Naive thymus-derived CD4-positive, alpha-beta T cell (primary cell): Measurements from ENCODE around the gene LARGE1. TPM values are rescaled to one million over a fixed set of nuclear protein-coding genes. Genes with fewer than 3 reads are reported as not detected.

Experiments used
- ATAC-seq: fragments of 150-1000 bp; cut with Tn5 transposase; 2 replicates; pipeline ENCODE4 v1.10.0; 2021; ENCODE audit warnings: mild to moderate bottlenecking, moderate library complexity
- CTCF ChIA-PET: fragments of 350-600 bp; sonication (Branson Sonifier 250); formaldehyde crosslinking; loops from one replicate; lab custom pipeline; 2021; ENCODE audit warnings: antibody characterized with exemption; lab: Charles Lee
- POLR2A ChIA-PET: fragments of 350-600 bp; sonication (Branson Sonifier 250); formaldehyde crosslinking; loops from one replicate; lab custom pipeline; 2021; ENCODE audit warnings: antibody characterized with exemption, inconsistent platforms; lab: Charles Lee
- DNase-seq, 9 donors: peaks; one replicate each; pipeline versions ENCODE4 v3.0.0 to v3.0.0-alpha.2; 2020 to 2022; ENCODE audit warnings: mixed read lengths in 1 of 9
- H3K27ac ChIP-seq: one replicate; pipeline ENCODE4 v1.7.0; 2013; ENCODE audit warnings: mild to moderate bottlenecking, low read depth, low read length, moderate library complexity
- H3K27me3 ChIP-seq, 2 donors: one replicate each; pipeline ENCODE4 v1.7.0; 2013; ENCODE audit warnings: low read length in 2 of 2, mild to moderate bottlenecking in 2 of 2, moderate library complexity in 2 of 2; ENCODE audit not compliant: control insufficient read depth in 2 of 2, insufficient read depth in 2 of 2
- H3K36me3 ChIP-seq, 3 experiments: 1 replicate in 2 of 3; 2 replicates in 1 of 3; pipeline ENCODE4 v1.7.0; 2013; ENCODE audit warnings: low read length in 3 of 3, mild to moderate bottlenecking in 3 of 3, moderate library complexity in 1 of 3; ENCODE audit not compliant: insufficient read depth in 3 of 3, control insufficient read depth in 2 of 3
- H3K4me1 ChIP-seq, 2 donors: one replicate each; pipeline ENCODE4 v1.7.0; 2013; ENCODE audit warnings: low read length in 2 of 2, mild to moderate bottlenecking in 2 of 2, moderate library complexity in 1 of 2; ENCODE audit not compliant: control insufficient read depth in 2 of 2, insufficient read depth in 2 of 2
- H3K4me3 ChIP-seq: 2 replicates; pipeline ENCODE4 v1.7.0; 2013; ENCODE audit warnings: mild to moderate bottlenecking, low read length
- H3K9me3 ChIP-seq, 3 experiments: 1 replicate in 2 of 3; 2 replicates in 1 of 3; pipeline ENCODE4 v1.7.0; 2013; ENCODE audit warnings: low read length in 3 of 3; ENCODE audit not compliant: control insufficient read depth in 2 of 3
- H3K27ac Mint-ChIP-seq, 9 donors: one replicate each; pipeline ENCODE4 v1.8.0; 2020 to 2022; ENCODE audit warnings: mixed read lengths in 9 of 9, mild to moderate bottlenecking in 8 of 9, moderate library complexity in 5 of 9, inconsistent platforms in 2 of 9
- H3K27me3 Mint-ChIP-seq, 5 donors: one replicate each; pipeline ENCODE4 v1.8.0; 2021 to 2022; ENCODE audit warnings: mixed read lengths in 5 of 5, mild to moderate bottlenecking in 1 of 5
- H3K36me3 Mint-ChIP-seq, 5 donors: one replicate each; pipeline ENCODE4 v1.8.0; 2020 to 2022; ENCODE audit warnings: mixed read lengths in 5 of 5, mild to moderate bottlenecking in 3 of 5, inconsistent platforms in 1 of 5
- H3K4me1 Mint-ChIP-seq, 7 donors: one replicate each; pipeline ENCODE4 v1.8.0; 2020 to 2022; ENCODE audit warnings: mixed read lengths in 7 of 7, mild to moderate bottlenecking in 3 of 7, inconsistent platforms in 1 of 7
- H3K4me3 Mint-ChIP-seq, 10 donors: one replicate each; pipeline ENCODE4 v1.8.0; 2020 to 2022; ENCODE audit warnings: mild to moderate bottlenecking in 10 of 10, mixed read lengths in 10 of 10, moderate library complexity in 6 of 10, inconsistent platforms in 2 of 10
- H3K9me3 Mint-ChIP-seq, 11 donors: one replicate each; pipeline ENCODE4 v1.8.0; 2020 to 2022; ENCODE audit warnings: mixed read lengths in 11 of 11, mild to moderate bottlenecking in 4 of 11, inconsistent platforms in 1 of 11, moderate library complexity in 1 of 11
- intact Hi-C, 2 donors: fragments of 100-400 bp; cut with micrococcal nuclease; formaldehyde crosslinking; loops; one replicate each; pipeline ENCODE4 v1.15.1; 2023
- polyA plus RNA-seq, 2 donors: library from polyadenylated mRNA; unstranded; fragments of 300-500 nt; fragmentation: Illumina TruSeq; gene quantifications; one replicate each; pipeline ENCODE4 v1.2.3, GENCODE V29; 2021
- total RNA-seq, 6 experiments: library from RNA in 5 of 6; stranded (reverse) in 5 of 6; gene quantifications; 1 replicate in 5 of 6; 2 replicates in 1 of 6; pipeline ENCODE4 v1.2.3 and lab custom pipeline; 2021 to 2026

LARGE1 gene
- total and polyA plus RNA-seq, 7 experiments from 2014 or later = 2.3 to 4.8 (median 3.0) TPM; not detected in 3

DNA sequence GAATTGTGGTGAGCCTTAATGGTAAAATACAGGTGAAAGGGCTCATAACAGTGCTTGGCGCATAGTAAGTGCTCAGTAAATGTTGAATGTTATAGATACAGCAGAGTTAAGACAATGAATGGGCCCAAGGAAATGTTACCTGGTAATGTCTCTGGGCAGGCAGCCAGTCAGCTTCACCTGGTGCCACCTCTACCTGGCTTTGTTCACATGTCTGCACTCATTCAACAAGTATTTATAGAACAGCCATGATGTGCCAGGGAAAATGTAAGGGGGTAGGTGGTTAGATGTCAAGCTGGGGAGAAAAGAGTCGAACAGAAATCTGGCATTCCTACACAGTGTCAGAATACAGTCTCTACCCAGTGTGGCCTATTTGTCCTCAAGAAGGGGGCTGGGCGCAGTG, 623.3 kb downstream of the LARGE1 start:
- Histone ChIP-seq H3K36me3 (no peaks in the 10 kb centered on the region), H3K4me3 (no peak overlapping the region), H3K27ac (no peak overlapping the region), H3K9me3 (no peaks in the 10 kb centered on the region), H3K4me1 (no peaks in the 10 kb centered on the region), H3K27me3 (no peaks in the 10 kb centered on the region)
- DNase-seq = no peak
- Mint-ChIP-seq H3K27me3 (peaks cover 0 to 5% (median 0%) of the 10 kb centered on the region in 5 donors), H3K9me3 (peaks cover 0 to 2% (median 0%) of the 10 kb centered on the region in 11 donors), H3K27ac (no peak overlapping the region), H3K4me1 (peaks cover 0 to 2% (median 0%) of the 10 kb centered on the region in 7 donors), H3K4me3 (no peak overlapping the region), H3K36me3 (no peaks in the 10 kb centered on the region)
- ChIA-PET CTCF (no interaction called here), POLR2A (no interaction called here)
- ATAC-seq = no peak
- intact Hi-C loops = no loop called here

DNA sequence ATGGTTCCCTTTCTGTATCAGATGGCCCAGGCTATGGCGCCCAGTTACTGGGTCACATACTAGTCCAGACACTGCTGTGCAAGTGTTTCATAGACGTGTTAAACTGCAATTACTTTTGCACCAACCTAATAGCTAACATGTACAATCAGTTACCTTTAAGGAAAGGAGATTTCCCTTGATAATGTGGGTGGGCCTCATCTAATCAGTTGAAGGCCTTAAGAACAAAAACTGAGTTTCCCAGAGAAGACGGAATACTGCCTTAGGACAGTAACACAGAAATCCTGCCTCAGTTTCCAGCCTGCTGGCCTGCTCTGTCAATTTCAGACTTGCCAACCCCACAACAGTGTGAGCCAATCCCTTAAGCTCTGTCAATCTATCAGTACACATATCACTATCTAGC, 632.2 kb downstream of the LARGE1 start:
- no peak overlapping the region for H3K27ac Mint-ChIP-seq
- peaks cover 0 to 2% (median 0%) of the 10 kb centered on the region in 11 donors for H3K9me3 Mint-ChIP-seq
- H3K4me1 Mint-ChIP-seq = peaks cover 0 to 2% (median 0%) of the 10 kb centered on the region in 7 donors

DNA sequence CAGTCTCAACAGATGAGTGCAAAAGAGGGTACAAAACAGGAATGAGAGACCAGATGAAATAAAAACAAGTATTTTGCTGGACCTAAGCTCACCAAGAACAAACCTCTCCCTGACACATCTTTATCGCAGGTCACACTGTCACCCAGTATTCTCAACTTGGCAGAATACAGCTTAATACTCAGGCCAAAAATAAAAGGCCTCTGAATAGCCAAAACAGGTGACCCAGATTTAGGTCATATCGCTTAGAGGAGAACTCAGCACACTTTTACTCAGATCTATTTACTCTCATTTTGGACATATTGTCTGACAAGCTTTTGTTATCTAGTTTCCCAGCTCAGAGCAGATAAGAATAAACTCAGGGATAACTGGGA, 645.2 kb downstream of the LARGE1 start:
- ChIA-PET POLR2A (no interaction called here), CTCF (no interaction called here)
- Mint-ChIP-seq H3K9me3 (peaks cover 0 to 2% (median 0%) of the 10 kb centered on the region in 11 donors), H3K4me1 (no peaks in the 10 kb centered on the region), H3K36me3 (no peaks in the 10 kb centered on the region), H3K27ac (no peak overlapping the region), H3K27me3 (no peaks in the 10 kb centered on the region), H3K4me3 (no peak overlapping the region)
- Histone ChIP-seq H3K9me3 (no peaks in the 10 kb centered on the region), H3K27ac (no peak overlapping the region), H3K4me1 (no peaks in the 10 kb centered on the region), H3K36me3 (no peaks in the 10 kb centered on the region), H3K27me3 (no peaks in the 10 kb centered on the region), H3K4me3 (no peak overlapping the region)
- ATAC-seq (no peak), DNase-seq (no peak)
- intact Hi-C loops = no loop called here

More for the DNA sequence above, 632.2 kb downstream of the LARGE1 start:
- Histone ChIP-seq H3K27ac (no peak overlapping the region), H3K9me3 (no peaks in the 10 kb centered on the region), H3K4me3 (no peak overlapping the region), H3K4me1 (no peaks in the 10 kb centered on the region), H3K27me3 (no peaks in the 10 kb centered on the region), H3K36me3 (no peaks in the 10 kb centered on the region)
- H3K4me3 Mint-ChIP-seq = no peak overlapping the region
- POLR2A ChIA-PET = no interaction called here
- CTCF ChIA-PET = no interaction called here
- peaks cover 0 to 9% (median 6%) of the 10 kb centered on the region in 5 donors for H3K27me3 Mint-ChIP-seq
- ATAC-seq = no peak
- DNase-seq = no peak
- intact Hi-C loops = no loop called here
- no peaks in the 10 kb centered on the region for H3K36me3 Mint-ChIP-seq

GRCh38 chr22:33274214-33275072, 645.8 kb downstream of the LARGE1 start:
- Mint-ChIP-seq H3K4me1 (no peaks in the 10 kb centered on the region), H3K27me3 (no peaks in the 10 kb centered on the region), H3K27ac (no peak overlapping the region), H3K9me3 (peaks cover 0 to 2% (median 0%) of the 10 kb centered on the region in 11 donors), H3K36me3 (no peaks in the 10 kb centered on the region), H3K4me3 (no peak overlapping the region)
- ChIA-PET CTCF (no interaction called here), POLR2A (no interaction called here)
- Histone ChIP-seq H3K4me3 (no peak overlapping the region), H3K9me3 (no peaks in the 10 kb centered on the region), H3K36me3 (no peaks in the 10 kb centered on the region), H3K27me3 (no peaks in the 10 kb centered on the region), H3K27ac (no peak overlapping the region), H3K4me1 (no peaks in the 10 kb centered on the region)
- intact Hi-C loops = no loop called here
- DNase-seq (peak in 2 of 9 donors; percentile 2 to 4), ATAC-seq (no peak)

DNA sequence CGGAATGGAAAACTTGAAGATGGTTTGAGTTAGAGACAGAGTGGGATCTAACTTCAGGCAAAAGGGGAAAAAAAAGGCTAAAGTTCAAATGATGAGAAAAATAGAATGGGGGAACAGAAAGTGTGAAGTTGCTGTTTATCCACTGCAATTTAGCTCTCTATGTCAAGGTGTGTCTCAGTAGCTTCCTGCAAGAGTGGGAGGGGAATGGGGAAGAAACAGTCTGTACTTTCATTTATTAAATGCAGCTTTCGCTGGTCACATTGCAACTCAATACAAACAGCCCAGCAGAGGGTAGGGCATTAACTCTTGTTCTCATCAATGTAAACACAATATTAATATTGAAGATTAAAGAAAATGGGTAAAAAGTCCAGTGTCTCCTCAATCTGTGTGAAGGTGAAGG, 647.4 kb downstream of the LARGE1 start:
- Mint-ChIP-seq H3K36me3 (no peaks in the 10 kb centered on the region), H3K27me3 (no peaks in the 10 kb centered on the region), H3K4me3 (no peak overlapping the region), H3K4me1 (no peaks in the 10 kb centered on the region), H3K27ac (no peak overlapping the region), H3K9me3 (no peaks in the 10 kb centered on the region)
- H3K27ac ChIP-seq = no peak overlapping the region
- H3K27me3 ChIP-seq = no peaks in the 10 kb centered on the region
- H3K4me1 ChIP-seq = no peaks in the 10 kb centered on the region
- H3K4me3 ChIP-seq = no peak overlapping the region
- no peak for DNase-seq
- ChIA-PET CTCF (no interaction called here), POLR2A (no interaction called here)
- no peaks in the 10 kb centered on the region for H3K9me3 ChIP-seq
- intact Hi-C loops = no loop called here
- H3K36me3 ChIP-seq = no peaks in the 10 kb centered on the region
- ATAC-seq = no peak

DNA sequence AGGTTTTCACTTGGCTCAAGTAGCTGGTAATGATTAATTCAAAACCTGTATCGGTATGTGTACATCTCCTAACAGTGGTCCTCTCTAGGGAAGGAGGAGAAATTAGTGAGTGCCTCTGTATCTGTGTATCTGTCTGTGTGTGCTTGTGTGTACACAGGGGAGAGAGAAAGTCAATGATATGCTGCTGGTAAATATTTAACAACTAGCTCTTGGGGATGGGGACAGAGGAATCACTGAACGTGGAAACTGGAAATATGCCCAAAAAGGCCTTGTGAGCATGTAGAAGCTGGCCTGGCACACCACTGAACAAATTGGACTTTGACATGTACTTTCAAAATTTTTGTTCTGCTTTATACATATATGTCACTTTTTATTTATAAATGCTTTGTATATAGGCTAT, 648.1 kb downstream of the LARGE1 start:
- intact Hi-C loops = no loop called here
- Histone ChIP-seq H3K27ac (no peak overlapping the region), H3K27me3 (no peaks in the 10 kb centered on the region), H3K9me3 (no peaks in the 10 kb centered on the region), H3K4me1 (no peaks in the 10 kb centered on the region), H3K36me3 (no peaks in the 10 kb centered on the region), H3K4me3 (no peak overlapping the region)
- ChIA-PET CTCF (no interaction called here), POLR2A (no interaction called here)
- Mint-ChIP-seq H3K27ac (no peak overlapping the region), H3K9me3 (no peaks in the 10 kb centered on the region), H3K4me3 (no peak overlapping the region), H3K4me1 (no peaks in the 10 kb centered on the region), H3K27me3 (no peaks in the 10 kb centered on the region), H3K36me3 (no peaks in the 10 kb centered on the region)
- DNase-seq (no peak), ATAC-seq (no peak)
